Duodenal mucosa (tissue), 2 donors: Measurements from ENCODE around the gene RYR1.

Experiments used
- H3K27ac ChIP-seq: one replicate; pipeline ENCODE4 v1.7.0; 2013; ENCODE audit warnings: low read depth, low read length
- H3K27me3 ChIP-seq, 2 donors: one replicate each; pipeline ENCODE4 v1.7.0; 2013; ENCODE audit warnings: low read length in 2 of 2, control low read depth in 1 of 2; ENCODE audit not compliant: insufficient read depth in 2 of 2, control insufficient read depth in 1 of 2
- H3K36me3 ChIP-seq, 2 donors: one replicate each; pipeline ENCODE4 v1.7.0; 2013; ENCODE audit warnings: low read length in 2 of 2, control low read depth in 1 of 2; ENCODE audit not compliant: insufficient read depth in 2 of 2, control insufficient read depth in 1 of 2
- H3K4me1 ChIP-seq, 2 donors: one replicate each; pipeline ENCODE4 v1.7.0; 2013; ENCODE audit warnings: low read length in 2 of 2, control low read depth in 1 of 2; ENCODE audit not compliant: insufficient read depth in 2 of 2, control insufficient read depth in 1 of 2
- H3K4me3 ChIP-seq, 2 donors: one replicate each; pipeline ENCODE4 v1.7.0; 2013; ENCODE audit warnings: low read length in 2 of 2, low read depth in 1 of 2
- H3K9ac ChIP-seq, 2 donors: one replicate each; pipeline ENCODE4 v1.7.0; 2013; ENCODE audit warnings: low read length in 2 of 2, low read depth in 1 of 2
- H3K9me3 ChIP-seq, 2 donors: one replicate each; pipeline ENCODE4 v1.7.0; 2013; ENCODE audit warnings: low read length in 2 of 2, control low read depth in 1 of 2; ENCODE audit not compliant: control insufficient read depth in 1 of 2

RYR1 gene

DNA sequence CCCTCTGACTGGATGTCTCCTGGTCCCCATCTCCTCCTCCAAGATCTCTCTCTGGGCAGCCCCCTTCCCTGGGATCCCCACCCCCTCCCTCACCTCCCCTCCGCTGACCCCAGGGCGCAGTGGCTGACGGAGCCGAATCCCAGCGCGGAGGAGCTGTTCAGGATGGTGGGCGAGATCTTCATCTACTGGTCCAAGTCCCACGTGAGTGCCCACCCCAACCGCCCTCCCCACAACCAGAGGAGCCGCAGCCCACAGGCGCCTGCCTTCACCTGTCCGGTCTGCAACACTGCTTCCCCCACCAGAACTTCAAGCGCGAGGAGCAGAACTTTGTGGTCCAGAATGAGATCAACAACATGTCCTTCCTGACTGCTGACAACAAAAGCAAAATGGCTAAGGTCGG lies 89.4 kb downstream of the RYR1 start:
- Histone ChIP-seq H3K27me3 (no peaks in the 10 kb centered on the region), H3K9me3 (no peaks in the 10 kb centered on the region), H3K27ac (no peak overlapping the region), H3K4me1 (no peaks in the 10 kb centered on the region), H3K4me3 (no peak overlapping the region), H3K9ac (no peak overlapping the region), H3K36me3 (no peaks in the 10 kb centered on the region)

DNA sequence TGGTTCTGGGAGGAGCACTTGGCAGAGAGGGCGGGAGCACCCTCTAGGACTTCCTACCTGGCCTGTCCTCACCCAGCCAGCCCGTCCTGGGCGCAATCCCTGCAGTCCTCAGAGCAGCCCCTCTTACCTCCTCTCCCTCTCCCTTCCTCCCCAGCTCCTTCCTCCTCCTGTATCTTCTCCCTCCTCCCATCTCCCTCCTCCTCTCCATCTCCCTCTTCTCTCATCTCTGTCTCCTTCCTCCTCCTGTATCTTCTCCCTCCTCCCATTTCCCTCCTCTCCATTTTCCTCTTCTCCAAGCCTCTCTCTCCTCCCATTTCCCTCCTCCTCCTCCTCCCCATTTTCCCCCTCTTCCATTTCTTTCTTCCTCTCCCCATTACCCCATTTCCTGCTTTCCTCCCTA lies 89.8 kb downstream of the RYR1 start:
- no peaks in the 10 kb centered on the region for H3K9me3 ChIP-seq
- H3K27ac ChIP-seq, result no peak overlapping the region
- H3K4me3 ChIP-seq, result no peak overlapping the region
- no peaks in the 10 kb centered on the region for H3K27me3 ChIP-seq
- no peak overlapping the region for H3K9ac ChIP-seq
- no peaks in the 10 kb centered on the region for H3K4me1 ChIP-seq
- H3K36me3 ChIP-seq, result no peaks in the 10 kb centered on the region

DNA sequence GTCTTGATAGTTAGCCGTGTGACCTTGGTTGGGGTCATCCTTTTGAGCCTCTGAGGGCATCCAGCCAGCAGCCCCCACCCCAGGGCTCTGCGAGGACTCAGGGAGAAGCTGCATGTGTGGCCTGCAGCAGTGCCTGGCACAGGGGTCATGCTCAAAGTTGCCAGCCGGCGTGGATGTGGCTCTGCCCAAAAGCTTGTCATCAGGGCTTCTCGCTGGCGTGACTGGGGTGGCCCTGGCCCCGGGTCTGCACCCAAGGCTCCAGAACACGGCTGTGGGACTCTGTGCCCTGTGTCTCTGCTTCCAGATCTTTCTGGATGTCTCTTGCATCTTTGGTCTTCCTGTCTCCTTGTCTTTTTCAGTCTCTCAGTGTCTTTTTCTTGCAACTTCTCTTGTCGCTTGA lies 90.9 kb downstream of the RYR1 start:
- Histone ChIP-seq H3K27ac (no peak overlapping the region), H3K27me3 (no peaks in the 10 kb centered on the region), H3K4me3 (no peak overlapping the region), H3K9ac (no peak overlapping the region), H3K9me3 (no peaks in the 10 kb centered on the region), H3K36me3 (no peaks in the 10 kb centered on the region), H3K4me1 (no peaks in the 10 kb centered on the region)

DNA sequence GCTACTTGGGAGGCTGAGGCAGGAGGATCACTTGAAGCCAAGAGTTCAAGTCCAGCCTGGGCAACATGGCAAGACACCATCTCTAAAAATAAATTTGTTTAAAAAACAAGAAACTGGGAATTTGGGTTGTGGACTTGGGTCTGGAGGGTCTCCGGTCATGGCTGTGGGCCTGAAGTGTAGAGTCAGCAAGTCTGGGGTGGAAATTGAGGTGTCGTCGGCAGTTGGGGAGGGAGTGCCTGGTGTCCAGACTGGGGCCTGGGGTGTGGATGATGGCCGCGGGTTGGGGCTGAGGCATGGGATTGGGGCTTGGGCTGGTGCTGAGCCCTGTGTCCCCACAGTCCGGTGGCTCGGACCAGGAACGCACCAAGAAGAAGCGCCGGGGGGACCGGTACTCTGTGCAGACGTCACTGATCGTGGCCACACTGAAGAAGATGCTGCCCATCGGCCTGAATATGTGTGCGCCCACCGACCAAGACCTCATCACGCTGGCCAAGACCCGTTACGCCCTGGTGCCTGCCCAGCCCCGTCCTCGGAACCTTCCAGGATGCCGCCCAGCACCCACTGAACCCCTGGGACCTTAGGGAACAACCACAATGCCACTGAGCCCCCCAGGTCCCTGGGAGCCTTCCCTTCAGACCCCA lies 91.6 kb downstream of the RYR1 start:
- no peak overlapping the region for H3K4me3 ChIP-seq
- no peaks in the 10 kb centered on the region for H3K9me3 ChIP-seq
- H3K27me3 ChIP-seq, result no peaks in the 10 kb centered on the region
- H3K36me3 ChIP-seq, result no peaks in the 10 kb centered on the region
- H3K27ac ChIP-seq, result no peak overlapping the region
- no peaks in the 10 kb centered on the region for H3K4me1 ChIP-seq
- no peak overlapping the region for H3K9ac ChIP-seq

DNA sequence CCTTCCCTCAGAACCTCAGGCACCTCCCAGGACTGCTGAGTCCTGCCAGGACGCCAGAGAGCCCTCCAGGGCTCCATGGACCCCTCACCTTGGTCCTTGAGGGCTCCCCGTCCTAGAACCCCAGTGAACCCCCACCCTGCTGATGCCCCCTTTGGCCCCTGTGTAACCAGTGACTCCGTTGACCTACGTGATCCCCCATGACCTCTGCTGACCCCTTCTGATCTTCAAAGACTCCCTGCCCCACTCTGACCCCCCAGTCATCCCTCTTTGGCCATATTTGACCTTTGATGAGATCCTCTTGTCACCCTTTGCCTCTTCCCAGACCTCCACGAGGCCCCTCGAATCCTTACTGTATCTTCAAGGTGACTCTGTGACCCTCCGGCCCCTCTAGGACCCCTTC lies 92.9 kb downstream of the RYR1 start:
- Histone ChIP-seq H3K9ac (no peak overlapping the region), H3K27me3 (no peaks in the 10 kb centered on the region), H3K9me3 (no peaks in the 10 kb centered on the region), H3K4me1 (no peaks in the 10 kb centered on the region), H3K36me3 (no peaks in the 10 kb centered on the region), H3K4me3 (no peak overlapping the region), H3K27ac (no peak overlapping the region)

DNA sequence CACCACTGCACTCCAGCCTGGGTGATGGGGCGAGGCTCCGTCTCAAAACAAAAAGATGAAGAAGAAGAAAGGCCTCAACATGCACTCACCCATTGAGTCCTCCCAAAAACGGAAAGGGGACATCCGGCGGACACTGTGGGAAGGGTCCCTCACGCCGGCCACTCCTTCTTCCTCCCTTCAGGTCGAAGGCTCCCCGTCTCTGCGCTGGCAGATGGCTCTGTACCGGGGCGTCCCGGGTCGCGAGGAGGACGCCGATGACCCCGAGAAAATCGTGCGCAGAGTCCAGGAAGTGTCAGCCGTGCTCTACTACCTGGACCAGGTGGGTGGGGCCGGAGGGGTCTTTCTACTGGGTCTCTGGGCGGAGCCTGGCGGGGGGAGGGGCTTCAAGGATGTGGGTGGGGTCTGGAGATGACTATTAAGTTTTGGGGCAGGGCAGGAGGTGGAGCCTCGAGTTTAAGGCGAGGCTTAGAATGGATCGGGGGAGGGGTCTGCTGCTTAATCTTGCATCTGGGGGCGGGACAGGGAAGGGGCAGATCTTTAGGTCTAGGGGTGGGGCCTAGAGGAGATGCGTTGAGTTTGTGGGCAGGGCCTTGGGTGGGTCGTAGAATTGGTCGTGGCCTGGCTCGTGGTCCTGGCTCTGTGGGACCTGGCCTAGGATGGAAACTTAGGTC lies 94.1 kb downstream of the RYR1 start:
- H3K4me1 ChIP-seq, result no peaks in the 10 kb centered on the region
- no peak overlapping the region for H3K27ac ChIP-seq
- no peaks in the 10 kb centered on the region for H3K9me3 ChIP-seq
- H3K36me3 ChIP-seq, result no peaks in the 10 kb centered on the region
- no peak overlapping the region for H3K9ac ChIP-seq
- no peak overlapping the region for H3K4me3 ChIP-seq
- H3K27me3 ChIP-seq, result no peaks in the 10 kb centered on the region

DNA sequence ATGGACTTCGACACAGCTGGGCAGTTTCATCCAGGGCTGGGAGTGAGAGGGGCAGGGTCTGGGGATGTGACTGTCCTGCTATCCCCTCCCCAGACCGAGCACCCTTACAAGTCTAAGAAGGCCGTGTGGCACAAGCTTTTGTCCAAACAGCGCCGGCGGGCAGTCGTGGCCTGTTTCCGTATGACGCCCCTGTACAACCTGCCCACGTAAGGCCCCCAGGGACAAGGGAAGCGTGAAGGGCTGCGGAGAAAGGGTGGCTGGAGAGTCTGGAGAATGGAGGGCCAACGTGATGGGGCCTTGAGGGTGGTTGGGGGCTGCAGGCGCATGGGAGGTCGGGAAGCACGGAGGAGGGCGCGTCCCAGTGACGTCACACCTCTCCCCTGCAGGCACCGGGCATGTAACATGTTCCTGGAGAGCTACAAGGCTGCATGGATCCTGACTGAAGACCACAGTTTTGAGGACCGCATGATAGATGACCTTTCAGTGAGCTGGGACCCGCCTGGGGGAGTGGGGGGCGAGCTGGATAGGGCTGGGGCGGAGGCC lies 94.8 kb downstream of the RYR1 start:
- Histone ChIP-seq H3K27me3 (no peaks in the 10 kb centered on the region), H3K4me1 (no peaks in the 10 kb centered on the region), H3K9me3 (no peaks in the 10 kb centered on the region), H3K27ac (no peak overlapping the region), H3K9ac (no peak overlapping the region), H3K4me3 (peak overlapping the region in 1 of 2 donors; percentile 17), H3K36me3 (no peaks in the 10 kb centered on the region)

DNA sequence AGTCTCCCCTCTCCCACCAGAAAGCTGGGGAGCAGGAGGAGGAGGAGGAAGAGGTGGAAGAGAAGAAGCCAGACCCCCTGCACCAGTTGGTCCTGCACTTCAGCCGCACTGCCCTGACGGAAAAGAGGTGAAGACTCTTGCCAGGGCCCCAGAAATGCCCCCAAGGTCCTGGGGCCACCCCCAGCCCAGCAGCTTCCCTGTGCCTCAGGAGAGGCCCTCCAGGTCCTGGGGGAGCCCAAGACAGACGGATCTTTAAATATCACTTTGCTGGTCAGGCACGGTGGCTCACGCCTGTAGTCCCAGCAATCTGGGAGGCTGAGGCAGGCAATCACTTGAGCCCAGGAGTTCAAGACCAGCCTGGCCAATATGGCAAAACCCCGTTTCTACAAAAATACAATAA lies 95.4 kb downstream of the RYR1 start:
- no peak overlapping the region for H3K9ac ChIP-seq
- no peak overlapping the region for H3K27ac ChIP-seq
- no peak overlapping the region for H3K4me3 ChIP-seq
- H3K9me3 ChIP-seq, result no peaks in the 10 kb centered on the region
- H3K4me1 ChIP-seq, result no peaks in the 10 kb centered on the region
- H3K36me3 ChIP-seq, result no peaks in the 10 kb centered on the region
- H3K27me3 ChIP-seq, result no peaks in the 10 kb centered on the region

DNA sequence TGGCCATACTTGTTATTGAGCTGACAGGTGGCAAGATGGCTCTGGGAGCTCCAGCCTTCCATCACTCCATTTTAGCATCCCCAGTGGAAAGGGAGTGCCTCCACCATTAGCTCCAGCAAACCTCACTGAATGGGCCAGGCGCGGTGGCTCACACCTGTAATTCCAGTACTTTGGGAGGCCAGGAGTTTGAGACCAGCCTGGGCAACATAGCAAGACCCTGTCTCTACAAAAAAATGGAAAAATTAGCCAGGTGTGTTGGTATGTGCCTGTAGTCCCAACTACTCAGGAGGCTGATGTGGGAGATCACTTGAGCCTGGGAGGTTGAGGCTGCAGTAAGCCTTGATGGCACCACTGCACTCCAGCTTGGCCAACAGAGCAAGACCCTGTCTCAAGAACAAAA lies 98.0 kb downstream of the RYR1 start:
- no peak overlapping the region for H3K27ac ChIP-seq
- H3K4me3 ChIP-seq, result no peak overlapping the region
- no peaks in the 10 kb centered on the region for H3K27me3 ChIP-seq
- no peaks in the 10 kb centered on the region for H3K4me1 ChIP-seq
- no peak overlapping the region for H3K9ac ChIP-seq
- peaks cover 10 to 11% of the 10 kb centered on the region in 2 donors for H3K9me3 ChIP-seq
- H3K36me3 ChIP-seq, result no peaks in the 10 kb centered on the region

DNA sequence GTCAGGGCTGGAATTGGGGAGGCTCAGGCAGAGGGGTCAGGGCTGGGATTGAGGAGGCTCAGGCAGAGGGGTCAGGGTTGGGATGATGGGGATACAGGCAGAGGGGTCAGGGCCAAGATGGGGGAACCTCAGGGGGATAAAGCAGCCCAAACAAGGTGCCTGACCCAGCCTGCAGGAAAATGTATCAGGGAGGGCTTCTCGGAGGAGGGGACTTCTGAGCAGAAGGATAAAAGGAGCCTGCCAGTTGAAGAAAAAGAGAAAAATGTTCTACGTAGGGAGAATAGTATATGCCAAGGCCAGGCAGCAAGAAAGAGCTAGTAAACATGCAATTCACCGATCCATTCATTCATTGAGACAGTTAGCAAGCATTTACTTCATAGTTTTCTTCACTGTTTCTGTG lies 99.4 kb downstream of the RYR1 start:
- Histone ChIP-seq H3K27me3 (no peaks in the 10 kb centered on the region), H3K27ac (no peak overlapping the region), H3K36me3 (no peaks in the 10 kb centered on the region), H3K9ac (no peak overlapping the region), H3K4me3 (no peak overlapping the region), H3K4me1 (no peaks in the 10 kb centered on the region), H3K9me3 (peaks cover 10 to 11% of the 10 kb centered on the region in 2 donors)
